DMS114 treated with DMSO at 0.1 percent for 48 hours (cell line): ENCODE measurements around the gene GIPR.
A peak's percentile ranks its signal among the peaks of the same experiment; 100 is the strongest.
"Not testable (repeated sequence)": the region's sequence is repeated elsewhere in the genome, so short reads cannot be mapped to it uniquely, and the experiment has no call there.

Source experiments
- DNase-seq: peaks from one replicate; lab custom pipeline; 2025; ENCODE audit not compliant: unreplicated experiment; lab: John Stamatoyannopoulos, UW

GIPR gene

GRCh38 chr19:45691516-45692186 is 23.6 kb downstream of the GIPR start, which contains the start of gene SNRPD2:
Gene SNRPD2, minus strand, starts transcription at chr19:45691953. Its CDS starts 65 bp downstream, at chr19:45691888.
- peak; percentile 84 for DNase-seq

- DNase-seq: peak; percentile 96
Observed at GRCh38 chr19:45692187-45693105, 24.4 kb downstream of the GIPR start, which contains the start of gene QPCTL. Gene QPCTL, plus strand, starts transcription at chr19:45692666. Its CDS starts 38 bp downstream, at chr19:45692704.

GRCh38 chr19:45693106-45693788 is 25.2 kb downstream of the GIPR start:
- DNase-seq: no peak

- no peak for DNase-seq
Observed at GRCh38 chr19:45701676-45702075, 33.7 kb downstream of the GIPR start.

GRCh38 chr19:45705115-45705514 is 37.1 kb downstream of the GIPR start:
- DNase-seq: no peak

GRCh38 chr19:45705710-45706415 is 37.8 kb downstream of the GIPR start:
- no peak for DNase-seq

- DNase-seq: no peak
Observed at GRCh38 chr19:45710356-45711130, 42.5 kb downstream of the GIPR start.

- DNase-seq: no peak
Observed at GRCh38 chr19:45711851-45712698, 44.1 kb downstream of the GIPR start.

GRCh38 chr19:45712699-45713067 is 44.7 kb downstream of the GIPR start:
- no peak for DNase-seq

GRCh38 chr19:45713141-45713540 is 45.1 kb downstream of the GIPR start:
- DNase-seq: no peak

- no peak for DNase-seq
Observed at GRCh38 chr19:45715139-45715538, 47.1 kb downstream of the GIPR start.

GRCh38 chr19:45716359-45717130 is 48.5 kb downstream of the GIPR start:
- no peak for DNase-seq

GRCh38 chr19:45717131-45717982 is 49.3 kb downstream of the GIPR start:
- peak; percentile 92 for DNase-seq

- no peak for DNase-seq
Observed at GRCh38 chr19:45717983-45718650, 50.1 kb downstream of the GIPR start.

- not testable (repeated sequence) for DNase-seq
Observed at GRCh38 chr19:45720065-45720464, 52.0 kb downstream of the GIPR start.

GRCh38 chr19:45728683-45729082 is 60.7 kb downstream of the GIPR start:
- not testable (repeated sequence) for DNase-seq

- no peak for DNase-seq
Observed at GRCh38 chr19:45729800-45730290, 61.8 kb downstream of the GIPR start.
